H9 (cell line): Measurements from ENCODE around the gene POC1B. TPM values are rescaled to one million over a fixed set of nuclear protein-coding genes. Genes with fewer than 3 reads are reported as not detected.

Experiments used
- DNase-seq: peaks from one replicate; pipeline ENCODE4 v3.0.0-alpha.2; 2017
- H2AFZ ChIP-seq: one replicate; pipeline ENCODE4 v1.6.1; 2013; ENCODE audit warnings: mild to moderate bottlenecking, low read length, control low read depth, moderate library complexity
- H2AK5ac ChIP-seq: 2 replicates; pipeline ENCODE4 v1.6.1; 2013; ENCODE audit warnings: low read length, control low read depth, mixed read lengths; ENCODE audit not compliant: insufficient read length
- H2BK120ac ChIP-seq: one replicate; pipeline ENCODE4 v1.6.1; 2013; ENCODE audit warnings: low read depth, mild to moderate bottlenecking, low read length, control low read depth, inconsistent platforms; ENCODE audit not compliant: poor library complexity, severe bottlenecking
- H2BK12ac ChIP-seq: 2 replicates; pipeline ENCODE4 v1.6.1; 2013; ENCODE audit warnings: low read length, control low read depth, mixed read lengths, low read depth; ENCODE audit not compliant: insufficient read length
- H2BK15ac ChIP-seq: 2 replicates; pipeline ENCODE4 v1.6.1; 2013; ENCODE audit warnings: low read depth, low read length, control low read depth
- H2BK20ac ChIP-seq: one replicate; pipeline ENCODE4 v1.6.1; 2013; ENCODE audit warnings: low read depth, mild to moderate bottlenecking, low read length, control low read depth, inconsistent platforms; ENCODE audit not compliant: poor library complexity, severe bottlenecking
- H2BK5ac ChIP-seq: 2 replicates; pipeline ENCODE4 v1.6.1; 2013; ENCODE audit warnings: low read length, control low read depth, mixed read lengths; ENCODE audit not compliant: insufficient read length
- H3K14ac ChIP-seq: 2 replicates; pipeline ENCODE4 v1.6.1; 2013; ENCODE audit warnings: low read length, control low read depth; ENCODE audit not compliant: insufficient read depth
- H3K18ac ChIP-seq: 2 replicates; pipeline ENCODE4 v1.6.1; 2013; ENCODE audit warnings: low read depth, mild to moderate bottlenecking, mixed read lengths, low read length, control low read depth; ENCODE audit not compliant: insufficient read length
- H3K23ac ChIP-seq: 2 replicates; pipeline ENCODE4 v1.6.1; 2013; ENCODE audit warnings: low read length, control low read depth, mixed read lengths, low read depth; ENCODE audit not compliant: insufficient read length
- H3K23me2 ChIP-seq: 2 replicates; pipeline ENCODE4 v1.6.1; 2013; ENCODE audit warnings: low read depth, mild to moderate bottlenecking, mixed read lengths, low read length, control low read depth; ENCODE audit not compliant: insufficient read length, poor library complexity, severe bottlenecking
- H3K27ac ChIP-seq: 2 replicates; pipeline ENCODE4 v1.5.1; 2013; ENCODE audit warnings: low read length, control low read depth, mixed read lengths, low read depth; ENCODE audit not compliant: insufficient read length
- H3K27me3 ChIP-seq: 2 replicates; pipeline ENCODE4 v1.6.1; 2013; ENCODE audit warnings: low read length, control low read depth, inconsistent platforms; ENCODE audit not compliant: insufficient read depth
- H3K4ac ChIP-seq: 2 replicates; pipeline ENCODE4 v1.6.1; 2013; ENCODE audit warnings: low read depth, mild to moderate bottlenecking, control low read depth, inconsistent platforms, low read length, moderate library complexity
- H3K4me1 ChIP-seq: 2 replicates; pipeline ENCODE4 v1.6.1; 2013; ENCODE audit warnings: low read length, control low read depth, inconsistent platforms; ENCODE audit not compliant: insufficient read depth
- H3K4me2 ChIP-seq: 2 replicates; pipeline ENCODE4 v1.6.1; 2013; ENCODE audit warnings: low read length, control low read depth, mixed read lengths; ENCODE audit not compliant: insufficient read length, insufficient read depth
- H3K56ac ChIP-seq: 2 replicates; pipeline ENCODE4 v1.6.1; 2013; ENCODE audit warnings: low read depth, mild to moderate bottlenecking, mixed read lengths, low read length, control low read depth; ENCODE audit not compliant: insufficient read length
- H3K79me1 ChIP-seq: 2 replicates; pipeline ENCODE4 v1.6.1; 2013; ENCODE audit warnings: low read depth, mild to moderate bottlenecking, moderate library complexity, low read length, control low read depth, inconsistent platforms; ENCODE audit not compliant: insufficient read depth, poor library complexity, severe bottlenecking
- H3K79me2 ChIP-seq: 2 replicates; pipeline ENCODE4 v1.6.1; 2013; ENCODE audit warnings: low read length, control low read depth, inconsistent platforms; ENCODE audit not compliant: insufficient read depth
- H3K9ac ChIP-seq: 2 replicates; pipeline ENCODE4 v1.6.1; 2013; ENCODE audit warnings: low read length, control low read depth, mixed read lengths; ENCODE audit not compliant: insufficient read length; ENCODE audit errors: extremely low read depth
- H3K9me3 ChIP-seq: one replicate; pipeline ENCODE4 v1.6.1; 2013; ENCODE audit warnings: low read depth, low read length, inconsistent platforms; ENCODE audit not compliant: control insufficient read depth
- H3T11ph ChIP-seq: one replicate; pipeline ENCODE4 v1.6.1; 2013; ENCODE audit warnings: mild to moderate bottlenecking, low read length, control low read depth, inconsistent platforms
- H4K20me1 ChIP-seq: one replicate; pipeline ENCODE4 v1.6.1; 2013; ENCODE audit not compliant: control insufficient read depth, insufficient read length, insufficient read depth
- H4K5ac ChIP-seq: 2 replicates; pipeline ENCODE4 v1.6.1; 2013; ENCODE audit warnings: low read depth, mild to moderate bottlenecking, mixed read lengths, low read length, control low read depth; ENCODE audit not compliant: insufficient read length
- H4K8ac ChIP-seq: replicated peaks from 2 replicates; pipeline ENCODE4 v1.6.1; 2013; ENCODE audit warnings: low read length, control low read depth, mixed read lengths, low read depth; ENCODE audit not compliant: insufficient read length
- H4K91ac ChIP-seq: 2 replicates; pipeline ENCODE4 v1.6.1; 2013; ENCODE audit warnings: low read depth, mild to moderate bottlenecking, moderate library complexity, mixed read lengths, low read length, control low read depth; ENCODE audit not compliant: insufficient read length
- H3K27ac Mint-ChIP-seq, 3 experiments: 2 replicates in 2 of 3; 3 replicates in 1 of 3; pipeline ENCODE4 v1.8.0; 2020 to 2021; ENCODE audit warnings: mixed read lengths in 3 of 3, mild to moderate bottlenecking in 1 of 3, moderate library complexity in 1 of 3
- H3K27me3 Mint-ChIP-seq: 2 replicates; pipeline ENCODE4 v1.8.0; 2021; ENCODE audit warnings: low read depth, mild to moderate bottlenecking, moderate library complexity, mixed read lengths
- H3K36me3 Mint-ChIP-seq, 3 experiments: 2 replicates in 2 of 3; 3 replicates in 1 of 3; pipeline ENCODE4 v1.8.0; 2020 to 2021; ENCODE audit warnings: low read depth in 3 of 3, mixed read lengths in 3 of 3; ENCODE audit not compliant: insufficient read depth in 1 of 3
- H3K4me1 Mint-ChIP-seq, 2 experiments: 2 replicates each; pipeline ENCODE4 v1.8.0; 2020; ENCODE audit warnings: mixed read lengths in 2 of 2
- H3K4me3 Mint-ChIP-seq, 2 experiments: 2 replicates in 1 of 2; 3 replicates in 1 of 2; pipeline ENCODE4 v1.8.0; 2020 to 2021; ENCODE audit warnings: mild to moderate bottlenecking in 2 of 2, mixed read lengths in 2 of 2, moderate library complexity in 1 of 2
- H3K9me3 Mint-ChIP-seq, 2 experiments: 2 replicates in 1 of 2; 3 replicates in 1 of 2; pipeline ENCODE4 v1.8.0; 2020; ENCODE audit warnings: mild to moderate bottlenecking in 2 of 2, mixed read lengths in 2 of 2, moderate library complexity in 1 of 2
- WGBS: extraction: QIAGEN DNeasy Blood & Tissue Kit; methylation state at CpG from one replicate; pipeline ENCODE4 v1.1.7; 2013; ENCODE audit warnings: missing lambda C conversion rate, low lambda C conversion rate, mixed read lengths; ENCODE audit not compliant: insufficient read length; ENCODE audit errors: extremely low coverage; 5-methylcytosine and 5-hydroxymethylcytosine counted together
- total RNA-seq: library from RNA; stranded (reverse); gene quantifications from 2 replicates; pipeline ENCODE4 v1.2.1, GENCODE V29; 2021
- TF ChIP-seq, protein P1 (sequence below): fragments of 200-600 bp; sonication (generic); conservative IDR thresholded peaks from 3 replicates; pipeline ENCODE4 v1.8.0; 2021; ENCODE audit warnings: antibody characterized with exemption, mild to moderate bottlenecking

The POC1B gene
- total RNA-seq, 1 experiment from 2014 or later, result 12.5 TPM

DNA sequence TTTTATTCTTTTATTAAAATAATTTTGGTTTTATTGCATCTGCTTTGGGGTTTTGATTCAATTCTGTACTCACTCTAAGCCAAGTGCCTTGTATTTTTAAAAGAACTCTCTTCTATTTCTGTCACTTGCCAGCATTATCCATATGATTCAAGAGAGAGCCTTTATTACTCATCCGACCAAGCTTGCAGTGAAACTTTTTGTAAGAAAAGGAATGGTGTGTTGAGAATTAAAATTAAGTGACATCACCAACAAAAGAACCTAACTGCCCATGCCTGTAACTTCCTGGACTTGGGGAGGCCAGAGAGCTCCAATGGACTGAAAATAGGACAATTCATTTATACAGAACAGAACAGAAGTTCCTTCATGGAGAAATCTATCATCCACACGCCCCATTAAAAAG, 53.3 kb downstream of the POC1B start:
- H3K27ac ChIP-seq, result no peak overlapping the region
- no peaks in the 10 kb centered on the region for H3K27me3 Mint-ChIP-seq

More for the DNA sequence above, 53.3 kb downstream of the POC1B start:
- Histone ChIP-seq H2BK120ac (no peak overlapping the region), H4K5ac (no peak overlapping the region), H3K56ac (no peak overlapping the region), H3K23ac (no peak overlapping the region), H3T11ph (no peak overlapping the region), H3K4ac (no peak overlapping the region), H3K4me2 (no peak overlapping the region), H2BK20ac (no peak overlapping the region), H3K79me2 (no peaks in the 10 kb centered on the region), H2AFZ (no peak overlapping the region), H3K14ac (no peak overlapping the region), H2BK15ac (no peak overlapping the region), H2AK5ac (no peak overlapping the region), H3K23me2 (no peaks in the 10 kb centered on the region), H3K18ac (no peak overlapping the region), H4K91ac (no peak overlapping the region), H2BK5ac (no peak overlapping the region), H3K79me1 (no peaks in the 10 kb centered on the region), H3K9ac (no peak overlapping the region), H4K20me1 (no peaks in the 10 kb centered on the region), H4K8ac (no peak overlapping the region), H3K27me3 (no peaks in the 10 kb centered on the region), H3K9me3 (no peaks in the 10 kb centered on the region), H3K4me1 (no peaks in the 10 kb centered on the region), H2BK12ac (no peak overlapping the region)
- Mint-ChIP-seq H3K4me3 (no peak overlapping the region), H3K4me1 (no peaks in the 10 kb centered on the region), H3K36me3 (no peaks in the 10 kb centered on the region), H3K27ac (no peak overlapping the region), H3K9me3 (no peaks in the 10 kb centered on the region)
- WGBS, result no CpG with 5 or more reads among the region's 2 CpGs
- no peak for DNase-seq
- TF ChIP-seq, protein P1, sequence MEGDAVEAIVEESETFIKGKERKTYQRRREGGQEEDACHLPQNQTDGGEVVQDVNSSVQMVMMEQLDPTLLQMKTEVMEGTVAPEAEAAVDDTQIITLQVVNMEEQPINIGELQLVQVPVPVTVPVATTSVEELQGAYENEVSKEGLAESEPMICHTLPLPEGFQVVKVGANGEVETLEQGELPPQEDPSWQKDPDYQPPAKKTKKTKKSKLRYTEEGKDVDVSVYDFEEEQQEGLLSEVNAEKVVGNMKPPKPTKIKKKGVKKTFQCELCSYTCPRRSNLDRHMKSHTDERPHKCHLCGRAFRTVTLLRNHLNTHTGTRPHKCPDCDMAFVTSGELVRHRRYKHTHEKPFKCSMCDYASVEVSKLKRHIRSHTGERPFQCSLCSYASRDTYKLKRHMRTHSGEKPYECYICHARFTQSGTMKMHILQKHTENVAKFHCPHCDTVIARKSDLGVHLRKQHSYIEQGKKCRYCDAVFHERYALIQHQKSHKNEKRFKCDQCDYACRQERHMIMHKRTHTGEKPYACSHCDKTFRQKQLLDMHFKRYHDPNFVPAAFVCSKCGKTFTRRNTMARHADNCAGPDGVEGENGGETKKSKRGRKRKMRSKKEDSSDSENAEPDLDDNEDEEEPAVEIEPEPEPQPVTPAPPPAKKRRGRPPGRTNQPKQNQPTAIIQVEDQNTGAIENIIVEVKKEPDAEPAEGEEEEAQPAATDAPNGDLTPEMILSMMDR, result no peak
